Esophagus (tissue), 2 donors: Measurements from ENCODE around the gene KCTD16. TPM values are rescaled to one million over a fixed set of nuclear protein-coding genes. Genes with fewer than 3 reads are reported as not detected.

Experiments used
- H3K27ac ChIP-seq, 2 donors: one replicate each; pipeline ENCODE4 v1.5.1; 2013; ENCODE audit warnings: low read depth in 2 of 2, mild to moderate bottlenecking in 2 of 2, inconsistent platforms in 1 of 2, low read length in 1 of 2, moderate library complexity in 1 of 2
- H3K27me3 ChIP-seq, 2 donors: one replicate each; pipeline ENCODE4 v1.6.1; 2013; ENCODE audit warnings: low read length in 2 of 2, control low read depth in 1 of 2, mild to moderate bottlenecking in 1 of 2; ENCODE audit not compliant: insufficient read depth in 2 of 2, control insufficient read depth in 1 of 2
- H3K36me3 ChIP-seq, 2 donors: one replicate each; pipeline ENCODE4 v1.6.1; 2013; ENCODE audit warnings: low read length in 1 of 2; ENCODE audit not compliant: control insufficient read depth in 2 of 2, insufficient read depth in 2 of 2
- H3K4me1 ChIP-seq, 2 donors: one replicate each; pipeline ENCODE4 v1.6.1; 2013; ENCODE audit warnings: low read length in 1 of 2; ENCODE audit not compliant: control insufficient read depth in 2 of 2, insufficient read depth in 2 of 2
- H3K4me3 ChIP-seq, 2 donors: one replicate each; pipeline ENCODE4 v1.5.1; 2013; ENCODE audit warnings: low read length in 2 of 2, mild to moderate bottlenecking in 2 of 2, low read depth in 1 of 2, moderate library complexity in 1 of 2
- H3K9me3 ChIP-seq, 2 donors: one replicate each; pipeline ENCODE4 v1.6.1; 2013; ENCODE audit warnings: mild to moderate bottlenecking in 2 of 2, low read depth in 1 of 2, low read length in 1 of 2, moderate library complexity in 1 of 2; ENCODE audit not compliant: control insufficient read depth in 2 of 2, insufficient read depth in 1 of 2
- WGBS, 2 donors: extraction: QIAGEN DNeasy Blood & Tissue Kit; methylation state at CpG; one replicate each; pipeline ENCODE4 v1.1.7; 2013; 5-methylcytosine and 5-hydroxymethylcytosine counted together
- polyA plus RNA-seq, 2 donors: library from polyadenylated mRNA; stranded (reverse); fragments of 200-250 nt; gene quantifications; one replicate each; pipeline ENCODE4 v1.2.3, GENCODE V29; 2013
- donor health status: healthy with polysubstance abuse.
- donor health status: Bipolar disorder and iron deficiency.

Gene KCTD16
- polyA plus RNA-seq, 2 donors, result under 0.01 TPM

DNA sequence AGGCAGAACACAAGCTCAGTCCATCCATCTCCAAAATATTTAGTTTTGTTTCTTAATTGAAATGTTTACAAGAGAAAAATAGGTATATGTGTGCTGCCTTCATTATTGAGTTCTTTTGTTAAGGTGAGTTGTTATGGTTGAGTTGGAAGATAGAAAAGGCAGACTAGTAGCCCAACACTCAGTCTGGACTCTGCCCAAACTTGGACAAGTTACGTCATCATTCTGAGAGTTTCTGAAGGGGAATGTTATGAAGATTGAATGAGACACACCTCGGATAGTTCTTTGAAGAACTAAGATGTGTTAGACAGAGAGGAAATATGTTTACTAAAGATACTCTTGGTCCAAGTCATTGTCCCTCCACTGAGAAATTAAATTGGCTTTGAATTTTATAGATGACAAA is 245.5 kb downstream of the KCTD16 start:
- no peaks in the 10 kb centered on the region for H3K4me1 ChIP-seq
- H3K27ac ChIP-seq, result no peak overlapping the region
- H3K36me3 ChIP-seq, result no peaks in the 10 kb centered on the region
- H3K4me3 ChIP-seq, result no peak overlapping the region
- H3K27me3 ChIP-seq, result no peaks in the 10 kb centered on the region
- WGBS, 2 donors, result 42 to 67% methylated on average over 2 of the region's 2 CpGs
- H3K9me3 ChIP-seq, result no peaks in the 10 kb centered on the region

DNA sequence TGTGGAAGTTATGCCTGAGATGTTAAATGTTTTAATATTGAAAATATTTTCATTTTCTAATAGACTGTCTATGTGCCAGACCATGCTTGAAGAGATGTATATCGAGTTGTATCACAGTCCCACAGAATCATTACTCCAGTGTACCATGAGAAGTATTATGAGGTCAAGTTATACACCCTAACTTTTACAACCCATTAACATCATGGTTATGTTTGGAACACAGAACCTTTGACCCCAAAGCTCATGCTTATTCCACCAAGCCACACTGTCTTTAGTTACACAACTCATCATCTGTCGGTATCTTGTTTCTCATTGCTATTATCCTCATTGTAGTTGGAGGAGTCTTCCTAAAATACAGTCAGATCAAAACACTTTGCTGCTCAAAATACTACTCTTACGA is 248.0 kb downstream of the KCTD16 start:
- Histone ChIP-seq H3K27ac (no peak overlapping the region), H3K9me3 (no peaks in the 10 kb centered on the region), H3K4me3 (no peak overlapping the region), H3K36me3 (no peaks in the 10 kb centered on the region), H3K27me3 (no peaks in the 10 kb centered on the region), H3K4me1 (no peaks in the 10 kb centered on the region)
- WGBS, 2 donors, result 88 to 90% methylated on average over 3 of the region's 3 CpGs

DNA sequence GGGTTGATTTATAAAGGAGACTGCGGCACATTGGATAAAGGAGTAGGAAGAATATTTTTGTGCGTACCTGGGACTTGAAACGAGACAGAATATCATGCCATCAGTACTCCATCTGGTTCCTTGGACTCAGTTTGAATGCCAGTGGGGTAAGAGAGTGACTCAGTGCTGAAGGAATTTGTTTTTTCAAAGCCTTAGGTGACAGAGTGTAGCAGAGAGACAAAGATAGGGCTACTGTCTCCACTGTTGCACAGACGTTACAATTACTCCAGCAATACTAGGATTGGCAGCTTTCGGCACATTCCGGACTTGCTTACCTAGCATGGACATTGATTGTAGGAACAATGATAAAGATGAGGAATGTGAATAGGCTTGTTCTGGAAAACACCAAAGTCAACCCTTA is 250.7 kb downstream of the KCTD16 start:
- Histone ChIP-seq H3K36me3 (no peaks in the 10 kb centered on the region), H3K4me3 (no peak overlapping the region), H3K27ac (no peak overlapping the region), H3K9me3 (no peaks in the 10 kb centered on the region), H3K27me3 (no peaks in the 10 kb centered on the region), H3K4me1 (no peaks in the 10 kb centered on the region)
- WGBS, 2 donors, result 72 to 74% methylated on average over 6 of the region's 6 CpGs

DNA sequence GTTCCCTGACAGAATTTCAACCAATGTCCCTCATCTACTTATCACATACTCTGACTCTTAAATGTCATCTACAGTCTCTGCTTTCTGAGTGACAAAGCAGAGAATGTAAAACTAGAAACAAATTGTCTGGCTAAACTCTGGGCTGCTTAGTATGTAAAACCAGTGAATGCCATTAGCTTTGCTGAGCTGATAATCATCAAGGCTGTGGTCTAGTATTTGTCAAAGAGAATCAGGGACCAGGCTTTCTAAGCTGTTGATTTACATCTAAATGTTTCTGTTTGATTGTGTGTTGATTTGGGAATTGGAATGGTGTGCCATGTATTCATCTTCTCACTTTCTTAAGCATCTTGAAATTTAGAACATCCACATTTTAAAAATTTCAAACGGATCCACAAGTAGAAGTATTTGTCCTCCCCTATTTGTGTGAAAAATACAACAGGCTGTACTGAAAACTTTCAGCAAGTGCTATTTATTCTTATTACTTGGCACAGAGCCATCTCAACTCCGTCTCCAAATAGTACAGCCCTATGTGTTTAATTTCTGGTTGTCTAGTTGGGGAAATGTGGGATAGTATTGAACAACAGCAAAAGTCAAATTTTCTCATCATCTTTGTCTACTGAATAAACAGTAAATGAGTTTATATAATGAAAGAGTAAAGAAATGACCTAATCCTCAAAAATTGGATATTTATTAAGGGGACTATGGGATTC is 251.5 kb downstream of the KCTD16 start:
- no peak overlapping the region for H3K27ac ChIP-seq
- H3K4me1 ChIP-seq, result no peaks in the 10 kb centered on the region
- 40 to 43% methylated on average over 2 of the region's 2 CpGs for WGBS, 2 donors

DNA sequence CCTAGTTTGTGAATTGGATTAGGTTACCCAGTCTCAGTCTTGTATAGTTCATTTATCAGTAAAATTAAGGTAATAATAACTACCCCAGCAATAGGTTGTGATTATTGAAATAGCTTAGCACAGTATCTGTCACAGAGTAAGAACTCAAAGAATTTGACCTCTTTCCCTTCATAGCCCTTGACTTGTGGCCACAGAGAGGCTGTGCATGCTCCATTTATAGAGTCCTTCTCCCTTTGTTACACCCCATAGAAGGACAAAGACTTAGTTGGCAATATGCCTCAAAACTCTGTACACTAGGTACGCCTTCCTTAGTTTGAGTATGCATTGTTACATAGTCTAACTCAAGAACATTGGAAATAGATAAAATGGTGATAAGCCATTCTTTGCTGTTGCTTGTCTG is 257.2 kb downstream of the KCTD16 start:
- Histone ChIP-seq H3K9me3 (no peaks in the 10 kb centered on the region), H3K4me3 (no peak overlapping the region), H3K4me1 (no peaks in the 10 kb centered on the region), H3K27me3 (no peaks in the 10 kb centered on the region), H3K27ac (no peak overlapping the region), H3K36me3 (no peaks in the 10 kb centered on the region)
- 85 to 88% methylated on average over 1 of the region's 1 CpG for WGBS, 2 donors

More for the DNA sequence above, 251.5 kb downstream of the KCTD16 start:
- no peak overlapping the region for H3K4me3 ChIP-seq
- no peaks in the 10 kb centered on the region for H3K9me3 ChIP-seq
- H3K27me3 ChIP-seq, result no peaks in the 10 kb centered on the region
- H3K36me3 ChIP-seq, result no peaks in the 10 kb centered on the region

DNA sequence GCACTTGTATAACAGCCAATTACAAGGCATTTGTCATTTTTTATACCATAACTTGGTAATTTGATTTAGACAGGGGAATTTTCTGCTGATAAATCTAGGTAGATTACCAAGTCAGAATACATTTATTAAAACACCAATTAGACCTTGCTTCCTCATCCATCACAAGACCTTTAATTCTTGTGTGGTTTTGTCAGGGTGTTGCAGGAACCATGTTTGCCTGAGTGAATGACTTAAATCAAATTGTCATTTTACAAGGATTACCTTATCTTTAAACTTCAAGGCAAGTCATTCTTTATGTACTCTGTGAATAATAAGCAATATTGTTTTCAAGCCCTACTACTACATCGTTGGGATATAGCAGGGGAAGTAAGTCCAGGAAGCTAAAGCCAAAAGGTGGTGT is 257.7 kb downstream of the KCTD16 start:
- Histone ChIP-seq H3K9me3 (no peaks in the 10 kb centered on the region), H3K36me3 (no peaks in the 10 kb centered on the region), H3K4me3 (no peak overlapping the region), H3K4me1 (no peaks in the 10 kb centered on the region), H3K27ac (no peak overlapping the region), H3K27me3 (no peaks in the 10 kb centered on the region)
- WGBS, 2 donors, result 11% methylated on average over 1 of the region's 1 CpG

DNA sequence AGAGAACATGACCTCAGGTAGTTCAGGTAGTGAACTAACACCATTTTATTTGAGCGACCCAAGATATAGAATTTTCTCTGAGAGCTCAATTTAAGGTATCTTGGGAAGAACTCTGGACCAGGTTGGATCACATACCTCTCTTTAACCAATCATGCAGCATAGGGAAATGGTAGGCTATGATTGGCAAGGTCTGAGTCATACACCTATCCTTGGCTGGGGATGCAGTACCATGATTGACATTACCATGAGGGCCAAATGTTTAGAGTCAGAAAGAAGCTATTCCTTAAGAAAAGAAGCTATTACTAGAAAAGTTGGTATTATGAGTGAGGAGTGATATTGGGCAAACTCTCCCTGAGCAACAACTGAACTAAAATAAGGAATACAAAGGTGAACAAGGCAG is 258.7 kb downstream of the KCTD16 start:
- WGBS, 2 donors, result 89 to 97% methylated on average over 1 of the region's 1 CpG
- Histone ChIP-seq H3K27ac (no peak overlapping the region), H3K9me3 (no peaks in the 10 kb centered on the region)

DNA sequence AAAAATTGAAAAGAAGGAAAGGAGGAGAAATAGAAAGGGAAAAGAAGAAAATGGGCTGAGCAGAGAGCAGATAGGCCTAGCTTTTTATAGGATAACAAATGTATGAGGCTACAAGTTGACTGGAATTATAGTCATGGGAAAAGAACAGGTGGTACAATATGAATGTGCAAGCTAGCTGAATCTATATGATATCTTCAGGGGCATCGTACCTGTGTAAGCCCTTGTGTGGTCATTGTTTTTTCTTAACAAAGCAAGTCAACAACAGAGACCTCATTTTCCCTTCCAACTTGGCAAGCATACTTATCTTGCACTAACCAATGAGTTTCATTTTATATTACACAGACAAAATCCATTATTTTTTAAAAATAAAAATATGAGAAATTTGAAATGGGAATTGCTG is 259.2 kb downstream of the KCTD16 start:
- no peak overlapping the region for H3K27ac ChIP-seq
- no peaks in the 10 kb centered on the region for H3K27me3 ChIP-seq
- no peak overlapping the region for H3K4me3 ChIP-seq
- no peaks in the 10 kb centered on the region for H3K9me3 ChIP-seq
- 90% methylated on average over 1 of the region's 1 CpG for WGBS, 2 donors
- H3K36me3 ChIP-seq, result no peaks in the 10 kb centered on the region
- H3K4me1 ChIP-seq, result no peaks in the 10 kb centered on the region

More for the DNA sequence above, 258.7 kb downstream of the KCTD16 start:
- Histone ChIP-seq H3K27me3 (no peaks in the 10 kb centered on the region), H3K4me3 (no peak overlapping the region), H3K36me3 (no peaks in the 10 kb centered on the region), H3K4me1 (no peaks in the 10 kb centered on the region)

DNA sequence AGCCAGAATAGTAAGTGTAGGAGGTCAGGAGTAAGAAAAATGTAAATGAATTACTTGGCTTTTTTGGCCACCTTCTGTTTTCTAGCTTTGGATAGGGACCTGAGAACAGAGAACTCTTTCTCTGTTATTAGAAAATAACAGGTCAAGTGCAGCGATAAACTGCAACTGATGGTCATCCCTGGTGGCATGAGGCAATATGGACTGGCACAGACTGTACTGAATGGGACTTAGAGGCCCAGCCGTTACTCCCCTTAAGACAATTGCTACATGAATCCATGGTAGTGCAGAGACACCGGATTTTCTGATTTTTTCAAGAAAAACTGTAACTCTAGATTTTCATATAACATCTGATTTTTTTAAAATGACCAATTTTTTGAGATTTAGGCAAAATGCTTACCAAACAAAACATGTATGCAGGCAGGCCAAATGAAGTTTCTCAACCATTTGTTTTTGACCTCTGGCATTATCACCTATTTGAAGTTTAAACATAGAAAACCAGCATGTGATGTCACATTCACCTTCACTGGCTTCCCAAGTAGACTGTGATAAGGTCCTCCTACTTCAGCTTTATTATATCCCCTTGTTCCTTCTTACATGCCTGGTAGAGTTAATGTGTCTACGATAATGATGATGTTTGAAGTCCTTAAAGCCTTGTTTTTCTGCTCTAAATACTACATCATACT is 262.6 kb downstream of the KCTD16 start:
- Histone ChIP-seq H3K4me1 (no peaks in the 10 kb centered on the region), H3K4me3 (no peak overlapping the region), H3K36me3 (no peaks in the 10 kb centered on the region), H3K9me3 (no peaks in the 10 kb centered on the region), H3K27ac (no peak overlapping the region), H3K27me3 (no peaks in the 10 kb centered on the region)
- 86 to 87% methylated on average over 4 of the region's 4 CpGs for WGBS, 2 donors

DNA sequence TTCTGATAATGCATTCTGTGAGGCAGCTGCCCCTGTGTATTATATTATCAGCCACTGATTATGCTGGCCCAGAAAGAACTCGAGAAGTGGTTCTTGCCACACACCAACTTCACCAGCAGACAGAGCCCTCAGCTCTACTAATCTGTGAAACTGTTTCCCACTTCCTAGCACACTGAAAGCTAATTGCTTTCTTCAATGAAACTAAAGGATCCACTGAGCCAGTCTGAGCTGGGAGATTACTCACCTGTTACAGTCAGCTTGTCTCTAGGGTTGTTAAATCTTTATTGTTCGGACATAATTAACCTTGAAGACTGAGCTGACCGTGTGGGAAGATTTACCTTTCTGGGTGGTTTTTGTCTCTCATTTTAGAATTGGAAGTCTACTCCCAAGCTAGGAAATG is 263.2 kb downstream of the KCTD16 start:
- H3K36me3 ChIP-seq, result no peaks in the 10 kb centered on the region
- no peaks in the 10 kb centered on the region for H3K27me3 ChIP-seq
- 64 to 79% methylated on average over 3 of the region's 3 CpGs for WGBS, 2 donors
- no peaks in the 10 kb centered on the region for H3K9me3 ChIP-seq
- no peak overlapping the region for H3K27ac ChIP-seq
- H3K4me3 ChIP-seq, result no peak overlapping the region
- no peaks in the 10 kb centered on the region for H3K4me1 ChIP-seq
